Astrocyte (in vitro differentiated cells and primary cell): Measurements from ENCODE around the gene ALCAM. TPM values are rescaled to one million over a fixed set of nuclear protein-coding genes. Genes with fewer than 3 reads are reported as not detected.

Source experiments
- DNase-seq: peaks from one replicate; pipeline ENCODE4 v3.0.0-alpha.2; 2010; ENCODE audit warnings: low read depth
- FAIRE-seq: peaks from 2 replicates; lab custom pipeline; 2011; peaks lifted over from hg19 to GRCh38; lab: Jason Lieb, UNC
- H2AFZ ChIP-seq: 2 replicates; pipeline ENCODE4 v1.6.0; 2012; ENCODE audit warnings: low read depth, low read length, inconsistent platforms
- H3K27ac ChIP-seq: 2 replicates; pipeline ENCODE4 v1.5.1; 2011; ENCODE audit warnings: low read depth, low read length, inconsistent platforms
- H3K27me3 ChIP-seq: 2 replicates; pipeline ENCODE4 v1.6.0; 2011; ENCODE audit warnings: low read length, inconsistent platforms; ENCODE audit not compliant: insufficient read depth
- H3K36me3 ChIP-seq: 2 replicates; pipeline ENCODE4 v1.5.1; 2011; ENCODE audit warnings: low read length, inconsistent platforms; ENCODE audit not compliant: insufficient read depth
- H3K4me1 ChIP-seq: 2 replicates; pipeline ENCODE4 v1.5.1; 2011; ENCODE audit warnings: low read length, inconsistent platforms; ENCODE audit not compliant: insufficient read depth
- H3K4me2 ChIP-seq: 2 replicates; pipeline ENCODE4 v1.6.0; 2012; ENCODE audit warnings: low read length, inconsistent platforms
- H3K4me3 ChIP-seq: 2 replicates; pipeline ENCODE4 v1.5.1; 2011; ENCODE audit warnings: low read depth, mild to moderate bottlenecking, low read length, inconsistent platforms; ENCODE audit not compliant: insufficient read depth
- H3K79me2 ChIP-seq: 2 replicates; pipeline ENCODE4 v1.6.0; 2012; ENCODE audit warnings: mild to moderate bottlenecking, low read length, inconsistent platforms; ENCODE audit not compliant: insufficient read depth
- H3K9ac ChIP-seq: 2 replicates; pipeline ENCODE4 v1.6.0; 2012; ENCODE audit warnings: mild to moderate bottlenecking, low read length, inconsistent platforms
- H3K9me3 ChIP-seq: 2 replicates; pipeline ENCODE4 v1.5.1; 2012; ENCODE audit warnings: low read depth, mild to moderate bottlenecking, low read length, inconsistent platforms; ENCODE audit not compliant: insufficient read depth
- H4K20me1 ChIP-seq: 2 replicates; pipeline ENCODE4 v1.6.0; 2012; ENCODE audit warnings: low read length, inconsistent platforms; ENCODE audit not compliant: insufficient read depth
- H3K27ac Mint-ChIP-seq: one replicate; pipeline ENCODE4 v1.8.0; 2021; ENCODE audit warnings: mild to moderate bottlenecking, mixed read lengths; ENCODE audit not compliant: unreplicated experiment
- H3K27me3 Mint-ChIP-seq: one replicate; pipeline ENCODE4 v1.8.0; 2021; ENCODE audit warnings: low read depth, mixed read lengths; ENCODE audit not compliant: unreplicated experiment
- H3K36me3 Mint-ChIP-seq: one replicate; pipeline ENCODE4 v1.8.0; 2021; ENCODE audit warnings: low read depth, mixed read lengths; ENCODE audit not compliant: unreplicated experiment
- H3K4me1 Mint-ChIP-seq: one replicate; pipeline ENCODE4 v1.8.0; 2021; ENCODE audit warnings: low read depth, mixed read lengths; ENCODE audit not compliant: unreplicated experiment
- H3K4me3 Mint-ChIP-seq: one replicate; pipeline ENCODE4 v1.8.0; 2021; ENCODE audit warnings: mild to moderate bottlenecking, moderate library complexity, mixed read lengths; ENCODE audit not compliant: unreplicated experiment
- H3K9me3 Mint-ChIP-seq: one replicate; pipeline ENCODE4 v1.8.0; 2021; ENCODE audit warnings: mild to moderate bottlenecking, mixed read lengths; ENCODE audit not compliant: unreplicated experiment
- CTCF ChIP-seq: IDR thresholded peaks from 2 replicates; pipeline ENCODE4 v1.5.1; 2011; ENCODE audit warnings: low read depth, mild to moderate bottlenecking, inconsistent platforms, low read length, moderate library complexity; ENCODE audit not compliant: insufficient read depth
- EZH2 ChIP-seq: IDR thresholded peaks from 2 replicates; pipeline ENCODE4 v1.6.1; 2012; ENCODE audit warnings: mild to moderate bottlenecking, low read length, inconsistent platforms; ENCODE audit not compliant: insufficient read depth
- total RNA-seq: library from RNA; stranded (reverse); gene quantifications from 2 replicates; pipeline ENCODE4 v1.2.1, GENCODE V29; 2021

Gene ALCAM
- total RNA-seq, 1 donor from 2014 or later = 154 TPM

- Histone ChIP-seq H3K4me1 (peaks cover 23% of the 10 kb centered on the region), H3K79me2 (peaks cover 5% of the 10 kb centered on the region), H3K27ac (peak overlapping the region; percentile 1), H3K4me3 (no peak overlapping the region), H3K36me3 (peaks cover 10% of the 10 kb centered on the region), H3K9ac (no peak overlapping the region), H3K9me3 (no peaks in the 10 kb centered on the region), H4K20me1 (no peaks in the 10 kb centered on the region), H3K27me3 (no peaks in the 10 kb centered on the region), H2AFZ (no peak overlapping the region), H3K4me2 (peak overlapping the region; percentile 12)
- Mint-ChIP-seq H3K36me3 (peaks cover 5% of the 10 kb centered on the region), H3K4me1 (peaks cover 2% of the 10 kb centered on the region), H3K27ac (no peak overlapping the region), H3K4me3 (no peak overlapping the region), H3K9me3 (no peaks in the 10 kb centered on the region), H3K27me3 (no peaks in the 10 kb centered on the region)
- FAIRE-seq (peak; percentile 54), DNase-seq (peak; percentile 64)
- no peak for TF ChIP-seq CTCF
- TF ChIP-seq EZH2 = no peak
Measured at GRCh38 chr3:105526360-105527111, 159.8 kb downstream of the ALCAM start.

- TF ChIP-seq CTCF = no peak
- no peak for TF ChIP-seq EZH2
- Histone ChIP-seq H3K9ac (no peak overlapping the region), H3K4me2 (no peak overlapping the region), H2AFZ (no peak overlapping the region), H3K79me2 (no peaks in the 10 kb centered on the region), H3K27me3 (no peaks in the 10 kb centered on the region), H3K4me1 (peaks cover 23% of the 10 kb centered on the region), H3K9me3 (no peaks in the 10 kb centered on the region), H3K36me3 (peaks cover 10% of the 10 kb centered on the region), H3K4me3 (no peak overlapping the region), H3K27ac (no peak overlapping the region), H4K20me1 (no peaks in the 10 kb centered on the region)
- Mint-ChIP-seq H3K4me1 (peaks cover 2% of the 10 kb centered on the region), H3K27me3 (no peaks in the 10 kb centered on the region), H3K27ac (no peak overlapping the region), H3K36me3 (peaks cover 9% of the 10 kb centered on the region), H3K9me3 (no peaks in the 10 kb centered on the region), H3K4me3 (no peak overlapping the region)
- no peak for DNase-seq
- FAIRE-seq = no peak
Measured at GRCh38 chr3:105527535-105527934, 160.8 kb downstream of the ALCAM start.

GRCh38 chr3:105527949-105528348 is 161.2 kb downstream of the ALCAM start:
- no peaks in the 10 kb centered on the region for H3K9me3 Mint-ChIP-seq
- H3K4me1 Mint-ChIP-seq = peaks cover 2% of the 10 kb centered on the region
- DNase-seq (peak; percentile 50), FAIRE-seq (no peak)
- H2AFZ ChIP-seq = no peak overlapping the region
- no peak overlapping the region for H3K27ac ChIP-seq
- H3K79me2 ChIP-seq = no peaks in the 10 kb centered on the region
- no peak overlapping the region for H3K9ac ChIP-seq
- no peaks in the 10 kb centered on the region for H3K27me3 ChIP-seq
- H3K27ac Mint-ChIP-seq = no peak overlapping the region
- H3K4me2 ChIP-seq = no peak overlapping the region
- no peak overlapping the region for H3K4me3 Mint-ChIP-seq
- peaks cover 10% of the 10 kb centered on the region for H3K36me3 ChIP-seq
- H4K20me1 ChIP-seq = no peaks in the 10 kb centered on the region
- peaks cover 23% of the 10 kb centered on the region for H3K4me1 ChIP-seq
- no peaks in the 10 kb centered on the region for H3K9me3 ChIP-seq
- H3K4me3 ChIP-seq = no peak overlapping the region
- H3K36me3 Mint-ChIP-seq = peaks cover 11% of the 10 kb centered on the region
- no peaks in the 10 kb centered on the region for H3K27me3 Mint-ChIP-seq
- TF ChIP-seq EZH2 (no peak), CTCF (no peak)
